AG04450 (cell line): ENCODE measurements around the gene RELN. TPM values are rescaled to one million over a fixed set of nuclear protein-coding genes. Genes with fewer than 3 reads are reported as not detected.

ENCODE experiments used
- CTCF ChIA-PET: fragments of 300-600, 350-600 bp; formaldehyde crosslinking; extraction: SDS; loops from one replicate; lab custom pipeline; 2022; ENCODE audit warnings: antibody characterized with exemption, inconsistent platforms; lab: Charles Lee
- POLR2A ChIA-PET: fragments of 350-600 bp; formaldehyde crosslinking; extraction: SDS; loops from one replicate; lab custom pipeline; 2021; ENCODE audit warnings: antibody characterized with exemption, inconsistent platforms; lab: Yijun Ruan, JAX
- DNase-seq: peaks from one replicate; pipeline ENCODE4 v3.0.0-alpha.2; 2011; ENCODE audit warnings: low read depth, low spot score
- H3K27ac ChIP-seq: one replicate; pipeline ENCODE4 v1.5.1; 2012; ENCODE audit warnings: low read depth, low read length, control low read depth
- H3K27me3 ChIP-seq: one replicate; pipeline ENCODE4 v1.6.0; 2012; ENCODE audit warnings: low read length; ENCODE audit not compliant: control insufficient read depth, insufficient read depth
- H3K4me3 ChIP-seq: 2 replicates; pipeline ENCODE4 v1.5.1; 2011; ENCODE audit warnings: mild to moderate bottlenecking, low read depth, low read length, control low read depth
- H3K9me3 ChIP-seq: 2 replicates; pipeline ENCODE4 v1.5.1; 2012; ENCODE audit warnings: low read length; ENCODE audit not compliant: control insufficient read depth, insufficient read depth
- CTCF ChIP-seq: IDR thresholded peaks from 2 replicates; pipeline ENCODE4 v1.5.1; 2011; ENCODE audit warnings: low read depth, low read length, control low read depth, inconsistent platforms
- polyA plus RNA-seq: library from polyadenylated mRNA; depleted of rRNA; stranded (reverse); fragments of >200 nt; gene quantifications from 2 replicates; pipeline ENCODE4 v1.2.3, GENCODE V29; 2011

Gene RELN
- polyA plus RNA-seq, 1 experiment = 7.6 TPM

GRCh38 chr7:104008107-104008506, 18.6 kb upstream of the RELN start:
- Histone ChIP-seq H3K27me3 (no peaks in the 10 kb centered on the region), H3K9me3 (no peaks in the 10 kb centered on the region), H3K4me3 (no peak overlapping the region), H3K27ac (no peak overlapping the region)
- no peak for DNase-seq
- CTCF ChIA-PET = interaction anchor here (1.5 kb wide), 1 partner anchor 21 kb away, joined by 4 read pairs; no protein-coding TSS in a partner anchor
- TF ChIP-seq CTCF = no peak
- POLR2A ChIA-PET = no interaction called here

- Histone ChIP-seq H3K27me3 (no peaks in the 10 kb centered on the region), H3K4me3 (no peak overlapping the region), H3K27ac (no peak overlapping the region), H3K9me3 (no peaks in the 10 kb centered on the region)
- no peak for TF ChIP-seq CTCF
- CTCF ChIA-PET = interaction anchor here (1.5 kb wide), 1 partner anchor 21 kb away, joined by 4 read pairs; no protein-coding TSS in a partner anchor
- POLR2A ChIA-PET = no interaction called here
- no peak for DNase-seq
Observed at GRCh38 chr7:104007614-104008013, 18.2 kb upstream of the RELN start.

GRCh38 chr7:104005197-104005596, 15.7 kb upstream of the RELN start:
- TF ChIP-seq CTCF = no peak
- ChIA-PET POLR2A (no interaction called here), CTCF (interaction anchor here (1.5 kb wide), 1 partner anchor 433 kb away, joined by 3 read pairs; no protein-coding TSS in a partner anchor)
- Histone ChIP-seq H3K27ac (no peak overlapping the region), H3K27me3 (no peaks in the 10 kb centered on the region), H3K4me3 (no peak overlapping the region), H3K9me3 (no peaks in the 10 kb centered on the region)
- DNase-seq = no peak

GRCh38 chr7:103996639-103997038, 7.2 kb upstream of the RELN start:
- no peak for DNase-seq
- ChIA-PET POLR2A (no interaction called here), CTCF (no interaction called here)
- Histone ChIP-seq H3K27me3 (no peaks in the 10 kb centered on the region), H3K9me3 (no peaks in the 10 kb centered on the region), H3K27ac (no peak overlapping the region), H3K4me3 (no peak overlapping the region)
- no peak for TF ChIP-seq CTCF

- DNase-seq = no peak
- POLR2A ChIA-PET = no interaction called here
- TF ChIP-seq CTCF = no peak
- Histone ChIP-seq H3K4me3 (no peak overlapping the region), H3K27me3 (peaks cover 3% of the 10 kb centered on the region), H3K9me3 (no peaks in the 10 kb centered on the region), H3K27ac (no peak overlapping the region)
- CTCF ChIA-PET = no interaction called here
Observed at GRCh38 chr7:103996017-103996551, 6.6 kb upstream of the RELN start.
